NB4 (cell line): ENCODE results near the gene SLC22A5.

Experiments
- DNase-seq: peaks from one replicate; pipeline ENCODE4 v3.0.0; 2010; ENCODE audit warnings: low read depth
- H3K4me3 ChIP-seq: one replicate; pipeline ENCODE4 v1.5.1; 2011; ENCODE audit warnings: mild to moderate bottlenecking, low read depth, low read length, moderate library complexity
- CTCF ChIP-seq: IDR thresholded peaks from one replicate; pipeline ENCODE4 v1.5.1; 2012; ENCODE audit warnings: low read depth, low read length
- MAX ChIP-seq: IDR thresholded peaks from 2 replicates; pipeline ENCODE4 v1.6.1; 2011; ENCODE audit warnings: low read depth, low read length
- MYC ChIP-seq: IDR thresholded peaks from 2 replicates; pipeline ENCODE4 v1.6.1; 2011; ENCODE audit warnings: low read depth, low read length
- POLR2A ChIP-seq: IDR thresholded peaks from 2 replicates; pipeline ENCODE4 v1.6.1; 2011; ENCODE audit warnings: mild to moderate bottlenecking; ENCODE audit not compliant: insufficient read length; ENCODE audit errors: extremely low read depth

The SLC22A5 gene

GRCh38 chr5:132363431-132364112 lies 5.9 kb upstream of the SLC22A5 start:
- H3K4me3 ChIP-seq = no peak overlapping the region
- no peak for DNase-seq
- TF ChIP-seq MAX = no peak
- TF ChIP-seq MYC = no peak

GRCh38 chr5:132364319-132364718 lies 5.2 kb upstream of the SLC22A5 start:
- no peak overlapping the region for H3K4me3 ChIP-seq
- TF ChIP-seq CTCF = no peak
- no peak for TF ChIP-seq MAX
- TF ChIP-seq MYC = no peak
- TF ChIP-seq POLR2A = no peak
- DNase-seq = peak; percentile 18

DNA sequence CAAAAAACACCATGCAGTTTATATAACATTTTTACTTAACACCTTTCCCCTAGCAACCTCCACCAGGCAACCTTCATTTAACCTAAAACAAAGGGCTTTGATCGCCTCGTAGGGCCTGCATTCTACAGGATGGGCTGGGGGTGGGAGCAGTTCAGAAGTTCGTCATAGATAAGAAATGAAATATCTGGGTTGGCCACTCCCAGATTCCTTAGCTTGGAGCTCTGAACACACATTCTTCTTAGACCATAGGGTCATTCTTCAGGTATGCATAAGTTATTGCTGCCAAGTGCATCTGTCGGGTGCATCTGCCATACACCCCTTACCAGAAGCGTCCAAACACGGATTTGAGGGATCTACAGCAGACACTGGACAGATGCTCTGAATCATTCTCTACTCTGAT lies 4.3 kb upstream of the SLC22A5 start:
- no peak for DNase-seq
- no peak overlapping the region for H3K4me3 ChIP-seq

DNA sequence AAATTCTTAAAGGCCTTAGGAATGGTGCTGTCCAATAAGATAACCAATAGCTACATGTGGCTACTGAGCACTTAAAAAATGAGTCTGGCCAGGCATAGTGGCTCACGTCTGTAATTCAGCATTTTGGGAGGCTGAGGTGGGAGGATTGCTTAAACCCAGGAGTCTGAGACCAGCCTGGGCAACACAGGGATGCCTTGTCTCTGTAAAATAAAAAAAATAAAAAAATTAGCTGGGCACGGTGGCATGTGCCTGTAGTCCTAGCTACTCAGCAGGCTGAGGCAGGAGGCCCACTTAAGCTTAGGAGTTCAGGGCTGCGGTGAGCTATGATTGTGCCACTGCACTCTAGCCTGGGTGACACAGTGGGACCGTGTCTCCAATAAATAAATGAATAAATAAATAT lies 1.3 kb upstream of the SLC22A5 start:
- no peak for DNase-seq
- no peak overlapping the region for H3K4me3 ChIP-seq
- TF ChIP-seq POLR2A (no peak), MYC (no peak), MAX (no peak), CTCF (no peak)

More for the DNA sequence above, 4.3 kb upstream of the SLC22A5 start:
- TF ChIP-seq POLR2A (no peak), CTCF (no peak), MYC (no peak), MAX (no peak)

GRCh38 chr5:132369007-132369473 lies 470 bp upstream of the SLC22A5 start:
- peak overlapping the region; percentile 64 for H3K4me3 ChIP-seq
- no peak for DNase-seq
- TF ChIP-seq MYC = no peak
- TF ChIP-seq MAX = no peak
- no peak for TF ChIP-seq POLR2A
- no peak for TF ChIP-seq CTCF

GRCh38 chr5:132370181-132370970 lies 866 bp downstream of the SLC22A5 start:
- no peak for TF ChIP-seq CTCF
- TF ChIP-seq POLR2A = no peak
- no peak for TF ChIP-seq MYC
- no peak for TF ChIP-seq MAX
- peak overlapping the region; percentile 51 for H3K4me3 ChIP-seq
- DNase-seq = no peak
